WERI-Rb-1 (cell line): Measurements from ENCODE around the gene TUBA1A.

Experiments
- DNase-seq: peaks from one replicate; pipeline ENCODE4 v3.0.0-alpha.2; 2020
- H3K27ac ChIP-seq: fragments of 250-450 bp; sonication (Bioruptor Pico); 2 replicates; pipeline ENCODE4 v1.5.1; 2020; ENCODE audit warnings: mild to moderate bottlenecking, moderate library complexity
- H3K27me3 ChIP-seq: fragments of 250-450 bp; sonication (Bioruptor Pico); 2 replicates; pipeline ENCODE4 v1.5.1; 2021; ENCODE audit warnings: mild to moderate bottlenecking, low read depth, moderate library complexity; ENCODE audit not compliant: insufficient read depth, severe bottlenecking
- H3K36me3 ChIP-seq: fragments of 250-450 bp; sonication (Bioruptor Pico); 2 replicates; pipeline ENCODE4 v1.5.1; 2020; ENCODE audit warnings: mild to moderate bottlenecking, moderate library complexity
- H3K4me3 ChIP-seq: 2 replicates; pipeline ENCODE4 v1.5.1; 2011; ENCODE audit warnings: low read depth, mild to moderate bottlenecking, control low read depth, low read length
- H3K9me3 ChIP-seq: fragments of 250-450 bp; sonication (Bioruptor Pico); 2 replicates; pipeline ENCODE4 v1.5.1; 2021; ENCODE audit warnings: mild to moderate bottlenecking, moderate library complexity; ENCODE audit not compliant: severe bottlenecking
- CTCF ChIP-seq: IDR thresholded peaks from 2 replicates; pipeline ENCODE4 v1.5.1; 2011; ENCODE audit warnings: low read depth, mild to moderate bottlenecking, control low read depth, inconsistent platforms, low read length

Gene TUBA1A

GRCh38 chr12:49154221-49154620 is 34.7 kb downstream of the TUBA1A start:
- Histone ChIP-seq H3K27me3 (no peaks in the 10 kb centered on the region), H3K36me3 (no peaks in the 10 kb centered on the region), H3K4me3 (no peak overlapping the region), H3K9me3 (no peaks in the 10 kb centered on the region), H3K27ac (no peak overlapping the region)
- DNase-seq = no peak
- TF ChIP-seq CTCF = no peak

- Histone ChIP-seq H3K27me3 (no peaks in the 10 kb centered on the region), H3K4me3 (no peak overlapping the region), H3K27ac (no peak overlapping the region), H3K9me3 (no peaks in the 10 kb centered on the region), H3K36me3 (no peaks in the 10 kb centered on the region)
- TF ChIP-seq CTCF = no peak
- DNase-seq = no peak
Observed at GRCh38 chr12:49147384-49147783, 41.5 kb downstream of the TUBA1A start.

GRCh38 chr12:49146406-49146805 is 42.5 kb downstream of the TUBA1A start:
- no peaks in the 10 kb centered on the region for H3K9me3 ChIP-seq
- no peak for TF ChIP-seq CTCF
- H3K4me3 ChIP-seq = no peak overlapping the region
- DNase-seq = no peak
- H3K36me3 ChIP-seq = no peaks in the 10 kb centered on the region
- H3K27me3 ChIP-seq = no peaks in the 10 kb centered on the region
- no peak overlapping the region for H3K27ac ChIP-seq

DNA sequence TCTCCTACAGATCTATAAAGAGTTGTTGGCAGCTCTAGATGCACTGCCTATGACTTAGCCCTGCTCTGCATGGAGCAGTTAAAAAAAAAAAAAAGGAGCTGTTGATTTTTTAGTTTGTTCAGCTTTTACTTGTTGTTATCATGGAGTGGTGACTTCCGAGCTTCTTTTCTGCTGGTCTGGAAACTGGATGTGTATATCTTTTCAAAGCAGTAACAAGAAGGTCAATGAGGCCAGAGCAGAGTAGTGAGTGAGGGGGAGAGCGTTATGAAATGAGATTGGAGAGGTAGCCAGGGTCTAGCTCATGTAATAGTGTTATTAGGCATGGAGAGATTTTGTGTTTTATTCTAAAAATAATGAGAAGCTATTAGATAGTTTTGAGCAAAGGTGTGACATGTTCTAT is 44.5 kb downstream of the TUBA1A start:
- Histone ChIP-seq H3K27ac (no peak overlapping the region), H3K36me3 (no peaks in the 10 kb centered on the region), H3K9me3 (no peaks in the 10 kb centered on the region), H3K4me3 (no peak overlapping the region), H3K27me3 (no peaks in the 10 kb centered on the region)
- no peak for DNase-seq
- TF ChIP-seq CTCF = no peak

DNA sequence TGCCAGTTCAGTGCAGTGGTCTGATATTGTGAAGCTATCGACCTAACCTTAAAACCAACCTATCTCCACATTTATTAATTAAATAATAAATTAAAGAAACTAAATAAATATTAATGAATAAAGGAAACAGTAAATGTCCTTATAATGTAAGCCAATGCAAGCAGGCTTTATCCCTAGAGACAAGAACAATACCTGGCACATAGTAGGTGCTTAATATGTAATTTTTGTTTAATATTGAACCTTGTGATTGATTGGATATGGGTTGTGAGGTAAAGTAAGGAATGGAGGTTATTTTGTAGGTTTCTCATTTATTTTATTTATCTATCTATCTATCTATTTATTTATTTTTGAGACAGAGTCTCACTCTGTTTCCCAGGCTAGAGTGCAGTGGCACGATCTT is 49.9 kb downstream of the TUBA1A start:
- H3K27ac ChIP-seq = no peak overlapping the region
- no peak overlapping the region for H3K4me3 ChIP-seq
- DNase-seq = no peak
- no peak for TF ChIP-seq CTCF
- no peaks in the 10 kb centered on the region for H3K27me3 ChIP-seq
- no peaks in the 10 kb centered on the region for H3K36me3 ChIP-seq
- no peaks in the 10 kb centered on the region for H3K9me3 ChIP-seq

GRCh38 chr12:49138587-49138986 is 50.3 kb downstream of the TUBA1A start:
- H3K27ac ChIP-seq = no peak overlapping the region
- no peak for TF ChIP-seq CTCF
- H3K9me3 ChIP-seq = no peaks in the 10 kb centered on the region
- no peaks in the 10 kb centered on the region for H3K27me3 ChIP-seq
- no peaks in the 10 kb centered on the region for H3K36me3 ChIP-seq
- no peak for DNase-seq
- no peak overlapping the region for H3K4me3 ChIP-seq
